WTC11 (cell line): ENCODE measurements around the gene FGF11. TPM values are rescaled to one million over a fixed set of nuclear protein-coding genes. Genes with fewer than 3 reads are reported as not detected.

ENCODE experiments used
- ATAC-seq: fragments of 200-7000 bp; cut with Tn5 transposase; 2 replicates; pipeline ENCODE4 v1.10.0; 2021; ENCODE audit warnings: mild to moderate bottlenecking, moderate library complexity
- CTCF ChIA-PET: fragments of 300-600 bp; sonication (Branson Sonifier 250); formaldehyde crosslinking; loops from one replicate; lab custom pipeline; 2021; ENCODE audit warnings: antibody characterized with exemption; lab: Charles Lee
- POLR2A ChIA-PET: fragments of 350-600 bp; sonication (Branson Sonifier 250); formaldehyde crosslinking; loops from one replicate; lab custom pipeline; 2021; ENCODE audit warnings: antibody characterized with exemption; lab: Charles Lee
- DNase-seq: peaks from one replicate; pipeline ENCODE4 v3.0.0; 2021; ENCODE audit warnings: low spot score
- H3K27ac Mint-ChIP-seq: 2 replicates; pipeline ENCODE4 v1.8.0; 2021; ENCODE audit warnings: mixed read lengths
- H3K27me3 Mint-ChIP-seq: 2 replicates; pipeline ENCODE4 v1.8.0; 2021; ENCODE audit warnings: low read depth, mild to moderate bottlenecking, moderate library complexity, mixed read lengths
- H3K36me3 Mint-ChIP-seq: 2 replicates; pipeline ENCODE4 v1.8.0; 2021; ENCODE audit warnings: mixed read lengths
- H3K4me1 Mint-ChIP-seq: 2 replicates; pipeline ENCODE4 v1.8.0; 2022; ENCODE audit warnings: mixed read lengths
- H3K4me3 Mint-ChIP-seq: 2 replicates; pipeline ENCODE4 v1.8.0; 2021; ENCODE audit warnings: mild to moderate bottlenecking, moderate library complexity, mixed read lengths
- H3K9me3 Mint-ChIP-seq: 2 replicates; pipeline ENCODE4 v1.8.0; 2021; ENCODE audit warnings: mixed read lengths
- ATF1 ChIP-seq: sonication (generic); formaldehyde crosslinking; IDR thresholded peaks from 2 replicates; pipeline ENCODE4 v1.8.1; 2023; ENCODE audit warnings: mild to moderate bottlenecking, moderate library complexity, missing genetic modification reagents
- E2F4 ChIP-seq: sonication (generic); formaldehyde crosslinking; IDR thresholded peaks from 2 replicates; pipeline ENCODE4 v1.8.1; 2022; ENCODE audit warnings: low read depth, mild to moderate bottlenecking, moderate library complexity, missing genetic modification reagents, borderline replicate concordance
- EMX1 ChIP-seq: fragments of 250-450 bp; sonication (Bioruptor Pico); IDR thresholded peaks from 2 replicates; pipeline ENCODE4 v1.8.0; 2021; ENCODE audit warnings: mild to moderate bottlenecking
- ESRRA ChIP-seq: sonication (generic); formaldehyde crosslinking; IDR thresholded peaks from 2 replicates; pipeline ENCODE4 v1.8.1; 2022; ENCODE audit warnings: mild to moderate bottlenecking, missing genetic modification reagents, borderline replicate concordance
- GABPB1 ChIP-seq: sonication (generic); formaldehyde crosslinking; IDR thresholded peaks from 2 replicates; pipeline ENCODE4 v1.8.1; 2023; ENCODE audit warnings: mild to moderate bottlenecking, missing genetic modification reagents
- GRHL2 ChIP-seq: fragments of 250-450 bp; sonication (Bioruptor Pico); IDR thresholded peaks from 2 replicates; pipeline ENCODE4 v1.8.0; 2022; ENCODE audit warnings: mild to moderate bottlenecking, moderate library complexity; ENCODE audit not compliant: insufficient replicate concordance, severe bottlenecking
- IRF2 ChIP-seq: sonication (generic); formaldehyde crosslinking; IDR thresholded peaks from 2 replicates; pipeline ENCODE4 v1.8.0; 2022; ENCODE audit warnings: low read depth, missing genetic modification reagents, borderline replicate concordance
- JAZF1 ChIP-seq: fragments of 250-450 bp; sonication (Bioruptor Pico); IDR thresholded peaks from 2 replicates; pipeline ENCODE4 v1.9.0; 2021; ENCODE audit warnings: moderate library complexity, mild to moderate bottlenecking, inconsistent platforms
- MYBL2 ChIP-seq: sonication (generic); formaldehyde crosslinking; IDR thresholded peaks from 2 replicates; pipeline ENCODE4 v1.8.1; 2023; ENCODE audit warnings: mild to moderate bottlenecking, moderate library complexity, missing genetic modification reagents
- PRRX2 ChIP-seq: fragments of 250-450 bp; sonication (Bioruptor Pico); IDR thresholded peaks from 2 replicates; pipeline ENCODE4 v1.8.0; 2021; ENCODE audit warnings: mild to moderate bottlenecking
- RELA ChIP-seq: sonication (generic); formaldehyde crosslinking; IDR thresholded peaks from 2 replicates; pipeline ENCODE4 v1.8.1; 2022; ENCODE audit warnings: missing genetic modification reagents, mild to moderate bottlenecking, borderline replicate concordance
- SMAD3 ChIP-seq: sonication (generic); formaldehyde crosslinking; IDR thresholded peaks from 2 replicates; pipeline ENCODE4 v1.8.0; 2022; ENCODE audit warnings: missing genetic modification reagents, mild to moderate bottlenecking, borderline replicate concordance
- TEAD1 ChIP-seq: sonication (generic); formaldehyde crosslinking; IDR thresholded peaks from 2 replicates; pipeline ENCODE4 v1.8.0; 2022; ENCODE audit warnings: mild to moderate bottlenecking, missing genetic modification reagents
- TP53 ChIP-seq: sonication (generic); formaldehyde crosslinking; IDR thresholded peaks from 2 replicates; pipeline ENCODE4 v1.8.1; 2023; ENCODE audit warnings: mild to moderate bottlenecking, missing genetic modification reagents
- ZNF121 ChIP-seq: sonication (generic); formaldehyde crosslinking; IDR thresholded peaks from 2 replicates; pipeline ENCODE4 v1.8.0; 2023; ENCODE audit warnings: missing genetic modification reagents
- ZNF138 ChIP-seq: sonication (generic); formaldehyde crosslinking; conservative IDR thresholded peaks from 2 replicates; pipeline ENCODE4 v1.8.1; 2022; ENCODE audit warnings: mild to moderate bottlenecking, moderate library complexity, missing genetic modification reagents
- ZNF232 ChIP-seq: sonication (generic); formaldehyde crosslinking; IDR thresholded peaks from 2 replicates; pipeline ENCODE4 v1.8.0; 2022; ENCODE audit warnings: mild to moderate bottlenecking, missing genetic modification reagents
- ZNF317 ChIP-seq: sonication (generic); formaldehyde crosslinking; IDR thresholded peaks from 2 replicates; pipeline ENCODE4 v1.8.1; 2023; ENCODE audit warnings: low read depth, mild to moderate bottlenecking, moderate library complexity, missing genetic modification reagents, borderline replicate concordance
- ZNF396 ChIP-seq: fragments of 250-450 bp; sonication (Bioruptor Pico); IDR thresholded peaks from 2 replicates; pipeline ENCODE4 v1.8.0; 2021; ENCODE audit warnings: mild to moderate bottlenecking, moderate library complexity, borderline replicate concordance
- ZNF512 ChIP-seq: sonication (generic); formaldehyde crosslinking; IDR thresholded peaks from 2 replicates; pipeline ENCODE4 v1.8.1; 2022; ENCODE audit warnings: missing genetic modification reagents, borderline replicate concordance
- total RNA-seq: library from RNA; stranded (reverse); gene quantifications from 3 replicates; pipeline ENCODE4 v1.2.3, GENCODE V29; 2021

The FGF11 gene
- total RNA-seq, 1 experiment from 2014 or later, result 19.8 TPM

GRCh38 chr17:7486181-7486580 lies 46.9 kb downstream of the FGF11 start:
- POLR2A ChIA-PET, result interaction anchor here (1.8 kb wide), 1 partner anchor 11 kb away, joined by 13 read pairs; no protein-coding TSS in a partner anchor
- Mint-ChIP-seq H3K4me1 (peaks cover 49% of the 10 kb centered on the region), H3K4me3 (peak overlapping the region; percentile 90), H3K36me3 (peaks cover 12% of the 10 kb centered on the region), H3K27ac (peak overlapping the region; percentile 47), H3K9me3 (no peaks in the 10 kb centered on the region), H3K27me3 (no peaks in the 10 kb centered on the region)
- DNase-seq, result no peak
- CTCF ChIA-PET, result interaction anchor here (0.5 to 2.4 kb wide), 7 partner anchors 16 to 117 kb away, joined by 3 to 10 read pairs (median 5); partner anchors contain the start of gene TNK1
- TF ChIP-seq ESRRA (no peak), MYBL2 (no peak), ZNF317 (CRISPR knock-in tag) (no peak), IRF2 (no peak), ZNF232 (no peak), TP53 (CRISPR knock-in tag) (no peak), ZNF396 (CRISPR knock-in tag) (no peak), JAZF1 (no peak), EMX1 (CRISPR knock-in tag) (no peak), ZNF512 (CRISPR knock-in tag) (no peak), ATF1 (CRISPR knock-in tag) (no peak), GABPB1 (CRISPR knock-in tag) (no peak), ZNF121 (CRISPR knock-in tag) (no peak)
- ATAC-seq, result no peak

- H3K27me3 Mint-ChIP-seq, result no peaks in the 10 kb centered on the region
- DNase-seq (no peak), ATAC-seq (no peak)
- H3K4me3 Mint-ChIP-seq, result no peak overlapping the region
- H3K4me1 Mint-ChIP-seq, result peaks cover 31% of the 10 kb centered on the region
- no peaks in the 10 kb centered on the region for H3K9me3 Mint-ChIP-seq
- H3K27ac Mint-ChIP-seq, result no peak overlapping the region
- CTCF ChIA-PET, result interaction anchor here (1.1 to 1.4 kb wide), 3 partner anchors 12 to 134 kb away, joined by 3 to 5 read pairs (median 3); no protein-coding TSS in a partner anchor
- TF ChIP-seq ZNF121 (CRISPR knock-in tag) (peak; percentile 44; the same call in 1 of the 2 replicates), ESRRA (no peak)
- POLR2A ChIA-PET, result interaction anchor here (1.0 kb wide), 1 partner anchor 86 kb away, joined by 6 read pairs; the partner anchor contains the start of gene TMEM256
- H3K36me3 Mint-ChIP-seq, result peaks cover 35% of the 10 kb centered on the region
These were observed 50.8 kb downstream of the FGF11 start for GRCh38 chr17:7490144-7490543.

- Mint-ChIP-seq H3K36me3 (peaks cover 46% of the 10 kb centered on the region), H3K9me3 (no peaks in the 10 kb centered on the region), H3K4me1 (peaks cover 20% of the 10 kb centered on the region), H3K4me3 (no peak overlapping the region), H3K27ac (peak overlapping the region; percentile 71), H3K27me3 (no peaks in the 10 kb centered on the region)
- TF ChIP-seq ZNF232 (no peak), E2F4 (CRISPR knock-in tag) (no peak), RELA (CRISPR knock-in tag) (no peak), SMAD3 (CRISPR knock-in tag) (no peak), TEAD1 (CRISPR knock-in tag) (no peak), ZNF138 (CRISPR knock-in tag) (no peak), PRRX2 (no peak), GRHL2 (CRISPR knock-in tag) (no peak)
- ChIA-PET CTCF (interaction anchor here (0.9 kb wide), 1 partner anchor 54 kb away, joined by 3 read pairs; no protein-coding TSS in a partner anchor), POLR2A (no interaction called here)
- no peak for ATAC-seq
- no peak for DNase-seq
These were observed 52.3 kb downstream of the FGF11 start for GRCh38 chr17:7491583-7491982.
